Measurements from ENCODE around the gene CDH16.
A peak's percentile ranks its signal among the peaks of the same experiment; 100 is the strongest.

Gene CDH16

GRCh38 chr16:66948134-66948836, 29.6 kb upstream of the CDH16 start:
- no peak overlapping the region for H3K27ac ChIP-seq (replicated peaks; ENCODE audit: low read length)
- no peak overlapping the region for H4K91ac ChIP-seq (ENCODE audit: low read depth, low read length, poor library complexity)
- peaks cover under 1 to 9% of the 10 kb centered on the region in 2 donors for H3K36me3 ChIP-seq (replicated peaks in 1 of 2; ENCODE audit: control insufficient read depth in 2 of 2, insufficient read depth in 2 of 2, low read length in 2 of 2)
- H2BK5ac ChIP-seq (ENCODE audit: low read length), result no peak overlapping the region
- no peak overlapping the region for H2BK120ac ChIP-seq (ENCODE audit: low read depth, low read length)
- H2AFZ ChIP-seq (ENCODE audit: low read length), result no peak overlapping the region
- peak overlapping the region; percentile 57 for H3K18ac ChIP-seq (ENCODE audit: low read length)
- H3K23ac ChIP-seq (ENCODE audit: low read depth, low read length, poor library complexity), result peak overlapping the region; percentile 91
- H3K4me3 ChIP-seq (ENCODE audit: low read length in 2 of 2), result no peak overlapping the region
- H3K4me1 ChIP-seq (ENCODE audit: control insufficient read depth in 2 of 2, insufficient read depth in 1 of 2, low read depth in 1 of 2, low read length in 2 of 2), result no peaks in the 10 kb centered on the region
- H4K8ac ChIP-seq (ENCODE audit: low read depth, low read length), result peak overlapping the region; percentile 43
- DNase-seq (ENCODE audit: low spot score), result no peak
- H3K9me3 ChIP-seq (replicated peaks in 1 of 2; ENCODE audit: control insufficient read depth in 2 of 2, insufficient read depth in 1 of 2, low read depth in 1 of 2, low read length in 2 of 2), result no peaks in the 10 kb centered on the region
- H2BK12ac ChIP-seq (ENCODE audit: low read length), result no peak overlapping the region
- no peak overlapping the region for H3K4me2 ChIP-seq (ENCODE audit: insufficient read depth, low read length, poor library complexity, severe bottlenecking)
- no peak overlapping the region for H3K4ac ChIP-seq (ENCODE audit: low read length)
- H3K9ac ChIP-seq (ENCODE audit: low read depth, low read length, poor library complexity), result no peak overlapping the region
- no peak overlapping the region for H2BK15ac ChIP-seq (ENCODE audit: low read length)
- H3K27me3 ChIP-seq (ENCODE audit: control insufficient read depth in 3 of 3, insufficient read depth in 3 of 3, low read depth in 1 of 3, low read length in 3 of 3), result peaks cover 0 to 29% (median 11%) of the 10 kb centered on the region in 3 experiments
- WGBS, 2 donors (ENCODE audit: extremely low coverage in 2 of 2, insufficient read length in 2 of 2, insufficient replicate concordance in 1 of 2), result no CpG with 5 or more reads among the region's 44 CpGs
- peak overlapping the region; percentile 21 for H3K14ac ChIP-seq (ENCODE audit: low read length)
- no peak overlapping the region for H2AK5ac ChIP-seq (ENCODE audit: low read depth, low read length)
- no peaks in the 10 kb centered on the region for H3K79me1 ChIP-seq (ENCODE audit: low read depth, low read length)

GRCh38 chr16:66947302-66948065, 28.8 kb upstream of the CDH16 start:
- peak; percentile 64 for DNase-seq (ENCODE audit: low spot score)
- H3K36me3 ChIP-seq (replicated peaks in 1 of 2; ENCODE audit: control insufficient read depth in 2 of 2, insufficient read depth in 2 of 2, low read length in 2 of 2), result peaks cover 5 to 17% of the 10 kb centered on the region in 2 donors
- no peak overlapping the region for H2BK15ac ChIP-seq (ENCODE audit: low read length)
- no peak overlapping the region for H3K27ac ChIP-seq (replicated peaks; ENCODE audit: low read length)
- peak overlapping the region in 1 of 2 donors; percentile 60 for H3K4me3 ChIP-seq (ENCODE audit: low read length in 2 of 2)
- no peak overlapping the region for H3K18ac ChIP-seq (ENCODE audit: low read length)
- no peak overlapping the region for H2BK120ac ChIP-seq (ENCODE audit: low read depth, low read length)
- H2BK12ac ChIP-seq (ENCODE audit: low read length), result no peak overlapping the region
- no peak overlapping the region for H3K4ac ChIP-seq (ENCODE audit: low read length)
- H3K4me2 ChIP-seq (ENCODE audit: insufficient read depth, low read length, poor library complexity, severe bottlenecking), result no peak overlapping the region
- H2BK5ac ChIP-seq (ENCODE audit: low read length), result no peak overlapping the region
- H4K91ac ChIP-seq (ENCODE audit: low read depth, low read length, poor library complexity), result no peak overlapping the region
- H3K27me3 ChIP-seq (ENCODE audit: control insufficient read depth in 3 of 3, insufficient read depth in 3 of 3, low read depth in 1 of 3, low read length in 3 of 3), result peaks cover 0 to 29% (median 8%) of the 10 kb centered on the region in 3 experiments
- no peak overlapping the region for H2AK5ac ChIP-seq (ENCODE audit: low read depth, low read length)
- no peaks in the 10 kb centered on the region for H3K9me3 ChIP-seq (replicated peaks in 1 of 2; ENCODE audit: control insufficient read depth in 2 of 2, insufficient read depth in 1 of 2, low read depth in 1 of 2, low read length in 2 of 2)
- H3K14ac ChIP-seq (ENCODE audit: low read length), result no peak overlapping the region
- no peak overlapping the region for H3K9ac ChIP-seq (ENCODE audit: low read depth, low read length, poor library complexity)
- WGBS, 2 donors (ENCODE audit: extremely low coverage in 2 of 2, insufficient read length in 2 of 2, insufficient replicate concordance in 1 of 2), result no CpG with 5 or more reads among the region's 23 CpGs
- no peak overlapping the region for H4K8ac ChIP-seq (ENCODE audit: low read depth, low read length)
- H2AFZ ChIP-seq (ENCODE audit: low read length), result no peak overlapping the region
- H3K4me1 ChIP-seq (ENCODE audit: control insufficient read depth in 2 of 2, insufficient read depth in 1 of 2, low read depth in 1 of 2, low read length in 2 of 2), result no peaks in the 10 kb centered on the region
- H3K79me1 ChIP-seq (ENCODE audit: low read depth, low read length), result no peaks in the 10 kb centered on the region
- H3K23ac ChIP-seq (ENCODE audit: low read depth, low read length, poor library complexity), result no peak overlapping the region

- no CpG with 5 or more reads among the region's 5 CpGs for WGBS, 2 donors (ENCODE audit: extremely low coverage in 2 of 2, insufficient read length in 2 of 2, insufficient replicate concordance in 1 of 2)
- no peaks in the 10 kb centered on the region for H3K4me1 ChIP-seq (ENCODE audit: control insufficient read depth in 2 of 2, insufficient read depth in 1 of 2, low read depth in 1 of 2, low read length in 2 of 2)
- no peak overlapping the region for H3K4me3 ChIP-seq (ENCODE audit: low read length in 2 of 2)
- DNase-seq (ENCODE audit: low spot score), result no peak
- H3K36me3 ChIP-seq (replicated peaks in 1 of 2; ENCODE audit: control insufficient read depth in 2 of 2, insufficient read depth in 2 of 2, low read length in 2 of 2), result peaks cover 10 to 22% of the 10 kb centered on the region in 2 donors
- peaks cover 0 to 1% of the 10 kb centered on the region in 2 donors for H3K9me3 ChIP-seq (replicated peaks in 1 of 2; ENCODE audit: control insufficient read depth in 2 of 2, insufficient read depth in 1 of 2, low read depth in 1 of 2, low read length in 2 of 2)
- H2AK5ac ChIP-seq (ENCODE audit: low read depth, low read length), result no peak overlapping the region
- H2BK5ac ChIP-seq (ENCODE audit: low read length), result no peak overlapping the region
- H4K8ac ChIP-seq (ENCODE audit: low read depth, low read length), result no peak overlapping the region
- H2BK12ac ChIP-seq (ENCODE audit: low read length), result no peak overlapping the region
- H3K23ac ChIP-seq (ENCODE audit: low read depth, low read length, poor library complexity), result no peak overlapping the region
- H3K9ac ChIP-seq (ENCODE audit: low read depth, low read length, poor library complexity), result no peak overlapping the region
- no peak overlapping the region for H2AFZ ChIP-seq (ENCODE audit: low read length)
- no peak overlapping the region for H3K4me2 ChIP-seq (ENCODE audit: insufficient read depth, low read length, poor library complexity, severe bottlenecking)
- H3K14ac ChIP-seq (ENCODE audit: low read length), result no peak overlapping the region
- H4K91ac ChIP-seq (ENCODE audit: low read depth, low read length, poor library complexity), result no peak overlapping the region
- H3K18ac ChIP-seq (ENCODE audit: low read length), result no peak overlapping the region
- H3K27ac ChIP-seq (replicated peaks; ENCODE audit: low read length), result no peak overlapping the region
- no peak overlapping the region for H2BK15ac ChIP-seq (ENCODE audit: low read length)
- H3K27me3 ChIP-seq (ENCODE audit: control insufficient read depth in 3 of 3, insufficient read depth in 3 of 3, low read depth in 1 of 3, low read length in 3 of 3), result peaks cover 0 to 29% (median 8%) of the 10 kb centered on the region in 3 experiments
- no peak overlapping the region for H3K4ac ChIP-seq (ENCODE audit: low read length)
- H3K79me1 ChIP-seq (ENCODE audit: low read depth, low read length), result no peaks in the 10 kb centered on the region
- no peak overlapping the region for H2BK120ac ChIP-seq (ENCODE audit: low read depth, low read length)
These were observed 28.3 kb upstream of the CDH16 start for GRCh38 chr16:66946974-66947301.

- peaks cover 0 to 29% (median 8%) of the 10 kb centered on the region in 3 experiments for H3K27me3 ChIP-seq (ENCODE audit: control insufficient read depth in 3 of 3, insufficient read depth in 3 of 3, low read depth in 1 of 3, low read length in 3 of 3)
- H3K27ac ChIP-seq (replicated peaks; ENCODE audit: low read length), result no peak overlapping the region
- no peak overlapping the region for H2AK5ac ChIP-seq (ENCODE audit: low read depth, low read length)
- no peak overlapping the region for H3K18ac ChIP-seq (ENCODE audit: low read length)
- H3K4me3 ChIP-seq (ENCODE audit: low read length in 2 of 2), result no peak overlapping the region
- H3K4ac ChIP-seq (ENCODE audit: low read length), result no peak overlapping the region
- H3K4me1 ChIP-seq (ENCODE audit: control insufficient read depth in 2 of 2, insufficient read depth in 1 of 2, low read depth in 1 of 2, low read length in 2 of 2), result no peaks in the 10 kb centered on the region
- H2BK15ac ChIP-seq (ENCODE audit: low read length), result no peak overlapping the region
- no peak overlapping the region for H2AFZ ChIP-seq (ENCODE audit: low read length)
- WGBS, 2 donors (ENCODE audit: extremely low coverage in 2 of 2, insufficient read length in 2 of 2, insufficient replicate concordance in 1 of 2), result no CpG with 5 or more reads among the region's 7 CpGs
- H4K91ac ChIP-seq (ENCODE audit: low read depth, low read length, poor library complexity), result no peak overlapping the region
- no peak for DNase-seq (ENCODE audit: low spot score)
- H3K14ac ChIP-seq (ENCODE audit: low read length), result no peak overlapping the region
- no peak overlapping the region for H3K4me2 ChIP-seq (ENCODE audit: insufficient read depth, low read length, poor library complexity, severe bottlenecking)
- H2BK12ac ChIP-seq (ENCODE audit: low read length), result no peak overlapping the region
- no peaks in the 10 kb centered on the region for H3K79me1 ChIP-seq (ENCODE audit: low read depth, low read length)
- no peak overlapping the region for H4K8ac ChIP-seq (ENCODE audit: low read depth, low read length)
- H3K9ac ChIP-seq (ENCODE audit: low read depth, low read length, poor library complexity), result no peak overlapping the region
- no peak overlapping the region for H2BK5ac ChIP-seq (ENCODE audit: low read length)
- no peak overlapping the region for H3K23ac ChIP-seq (ENCODE audit: low read depth, low read length, poor library complexity)
- peaks cover 12 to 26% of the 10 kb centered on the region in 2 donors for H3K36me3 ChIP-seq (replicated peaks in 1 of 2; ENCODE audit: control insufficient read depth in 2 of 2, insufficient read depth in 2 of 2, low read length in 2 of 2)
- peaks cover 0 to 2% of the 10 kb centered on the region in 2 donors for H3K9me3 ChIP-seq (replicated peaks in 1 of 2; ENCODE audit: control insufficient read depth in 2 of 2, insufficient read depth in 1 of 2, low read depth in 1 of 2, low read length in 2 of 2)
- H2BK120ac ChIP-seq (ENCODE audit: low read depth, low read length), result no peak overlapping the region
These were observed 27.9 kb upstream of the CDH16 start for GRCh38 chr16:66946541-66946940.

Data from neuronal stem cell (in vitro differentiated cells).